Measurements from ENCODE around the gene EML4.
"Not testable (repeated sequence)": the region's sequence is repeated elsewhere in the genome, so short reads cannot be mapped to it uniquely, and the experiment has no call there.

EML4 gene

GRCh38 chr2:42169100-42169873 is at the start of gene EML4:
TSS of gene EML4 (plus strand) at chr2:42169353. CDS start at chr2:42169612, 259 bp downstream.
- DNase-seq (ENCODE audit: low read depth in 2 of 2), result peak; percentile 87 to 88

- DNase-seq (ENCODE audit: low read depth in 2 of 2), result no peak
These were observed 45.7 kb upstream of the EML4 start for GRCh38 chr2:42123426-42123825.

- DNase-seq (ENCODE audit: low read depth in 2 of 2), result no peak
These were observed 45.0 kb upstream of the EML4 start for GRCh38 chr2:42124011-42124785.

- DNase-seq (ENCODE audit: low read depth in 2 of 2), result no peak
These were observed 43.1 kb upstream of the EML4 start for GRCh38 chr2:42125841-42126594.

- not testable (repeated sequence) for DNase-seq (ENCODE audit: low read depth in 2 of 2)
These were observed 42.3 kb upstream of the EML4 start for GRCh38 chr2:42126873-42127272.

- no peak for DNase-seq (ENCODE audit: low read depth in 2 of 2)
These were observed 41.4 kb upstream of the EML4 start for GRCh38 chr2:42127425-42128424.

GRCh38 chr2:42128721-42129486 is 40.2 kb upstream of the EML4 start:
- no peak for DNase-seq (ENCODE audit: low read depth in 2 of 2)

- no peak for DNase-seq (ENCODE audit: low read depth in 2 of 2)
These were observed 39.7 kb upstream of the EML4 start for GRCh38 chr2:42129487-42129852.

- no peak for DNase-seq (ENCODE audit: low read depth in 2 of 2)
These were observed 39.2 kb upstream of the EML4 start for GRCh38 chr2:42129947-42130346.

GRCh38 chr2:42130858-42131257 is 38.3 kb upstream of the EML4 start:
- not testable (repeated sequence) for DNase-seq (ENCODE audit: low read depth in 2 of 2)

GRCh38 chr2:42132191-42132965 is 36.8 kb upstream of the EML4 start:
- no peak for DNase-seq (ENCODE audit: low read depth in 2 of 2)

- DNase-seq (ENCODE audit: low read depth in 2 of 2), result peak; percentile 68 to 78
These were observed 36.0 kb upstream of the EML4 start for GRCh38 chr2:42132966-42133641.

GRCh38 chr2:42133771-42134195 is 35.4 kb upstream of the EML4 start:
- no peak for DNase-seq (ENCODE audit: low read depth in 2 of 2)

- not testable (repeated sequence) for DNase-seq (ENCODE audit: low read depth in 2 of 2)
These were observed 34.7 kb upstream of the EML4 start for GRCh38 chr2:42134401-42134932.

- DNase-seq (ENCODE audit: low read depth in 2 of 2), result no peak
These were observed 33.5 kb upstream of the EML4 start for GRCh38 chr2:42135381-42136312.

- no peak for DNase-seq (ENCODE audit: low read depth in 2 of 2)
These were observed 32.4 kb upstream of the EML4 start for GRCh38 chr2:42136782-42137124.

- no peak for DNase-seq (ENCODE audit: low read depth in 2 of 2)
These were observed 31.9 kb upstream of the EML4 start for GRCh38 chr2:42137125-42137841.
